PC-3 (cell line): ENCODE results near the gene NFATC2.

ENCODE experiments used
- EZH2 ChIP-seq: fragments of 300-600 bp; sonication (generic); IDR thresholded peaks from one replicate; pipeline ENCODE4 v1.6.1; 2017; ENCODE audit warnings: antibody characterized with exemption, mild to moderate bottlenecking, low read length; ENCODE audit not compliant: unreplicated experiment
- TF ChIP-seq, protein P1 (sequence below): fragments of 300-600 bp; sonication (generic); conservative IDR thresholded peaks from 2 replicates; pipeline ENCODE4 v1.5.1; 2017; ENCODE audit warnings: antibody characterized with exemption, low read depth, mild to moderate bottlenecking, low read length

DNA sequence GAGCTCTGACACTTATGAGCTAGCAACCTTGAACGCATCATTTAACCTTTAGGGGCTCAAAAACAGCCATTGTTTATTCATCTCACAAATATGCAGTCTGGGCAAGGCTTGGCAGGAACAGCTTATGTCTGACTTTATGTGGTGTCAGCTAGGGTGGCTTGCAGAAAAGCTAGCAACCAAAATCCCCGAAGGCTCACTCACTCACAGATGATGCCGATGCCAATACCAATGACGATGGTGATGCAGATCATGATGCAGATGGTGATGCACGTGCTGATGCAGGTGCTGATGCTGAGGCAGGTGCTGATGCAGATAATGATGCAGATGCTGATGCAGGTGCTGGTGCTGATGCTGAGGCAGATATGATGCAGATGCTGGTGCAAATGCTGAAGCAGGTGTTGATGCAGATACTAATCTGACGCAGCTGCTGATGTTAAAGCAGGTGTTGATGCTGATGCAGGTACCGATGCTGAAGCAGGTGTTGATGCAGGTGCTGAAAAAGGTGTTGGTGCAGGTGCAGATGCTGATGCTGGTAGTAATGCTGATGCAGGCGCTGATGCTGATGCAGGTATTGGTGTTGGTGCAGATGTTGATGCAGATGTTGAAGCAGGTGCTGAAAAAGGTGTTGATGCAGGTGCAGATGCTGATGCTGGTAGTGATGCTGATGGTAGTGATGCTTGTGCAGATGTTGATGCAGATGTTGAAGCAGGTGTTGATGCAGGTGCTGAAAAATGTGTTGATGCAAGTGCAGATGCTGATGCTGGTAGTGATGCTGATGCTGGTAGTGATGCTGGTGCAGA is 195.6 kb downstream of the NFATC2 start:
- TF ChIP-seq EZH2 = no peak
- TF ChIP-seq, protein P1, sequence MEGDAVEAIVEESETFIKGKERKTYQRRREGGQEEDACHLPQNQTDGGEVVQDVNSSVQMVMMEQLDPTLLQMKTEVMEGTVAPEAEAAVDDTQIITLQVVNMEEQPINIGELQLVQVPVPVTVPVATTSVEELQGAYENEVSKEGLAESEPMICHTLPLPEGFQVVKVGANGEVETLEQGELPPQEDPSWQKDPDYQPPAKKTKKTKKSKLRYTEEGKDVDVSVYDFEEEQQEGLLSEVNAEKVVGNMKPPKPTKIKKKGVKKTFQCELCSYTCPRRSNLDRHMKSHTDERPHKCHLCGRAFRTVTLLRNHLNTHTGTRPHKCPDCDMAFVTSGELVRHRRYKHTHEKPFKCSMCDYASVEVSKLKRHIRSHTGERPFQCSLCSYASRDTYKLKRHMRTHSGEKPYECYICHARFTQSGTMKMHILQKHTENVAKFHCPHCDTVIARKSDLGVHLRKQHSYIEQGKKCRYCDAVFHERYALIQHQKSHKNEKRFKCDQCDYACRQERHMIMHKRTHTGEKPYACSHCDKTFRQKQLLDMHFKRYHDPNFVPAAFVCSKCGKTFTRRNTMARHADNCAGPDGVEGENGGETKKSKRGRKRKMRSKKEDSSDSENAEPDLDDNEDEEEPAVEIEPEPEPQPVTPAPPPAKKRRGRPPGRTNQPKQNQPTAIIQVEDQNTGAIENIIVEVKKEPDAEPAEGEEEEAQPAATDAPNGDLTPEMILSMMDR = no peak
